ENCODE results near the gene GRID1. TPM values are rescaled to one million over a fixed set of nuclear protein-coding genes. Genes with fewer than 3 reads are reported as not detected.

GRID1 gene
- total and polyA plus RNA-seq, 9 of the 15 experiments (the other 6 are each of a cell fraction or from before 2014, with no cell fraction given) = 0.01 to 7.2 (median 1.2) TPM

GRCh38 chr10:86188796-86189558 lies 177.6 kb downstream of the GRID1 start:
- Histone ChIP-seq H2AFZ (ENCODE audit: low read depth, low read length) (no peak overlapping the region), H3K4me3 (no peak overlapping the region), H3K9me3 (replicated peaks; ENCODE audit: control insufficient read depth, insufficient read depth, low read depth, low read length) (no peaks in the 10 kb centered on the region), H4K20me1 (replicated peaks; ENCODE audit: control insufficient read depth, insufficient read depth, low read length) (0 out of 2 replicates have a peak, but pooled peaks cover 5% of the 10 kb centered on the region), H3K27me3 (ENCODE audit: control insufficient read depth in 2 of 2, insufficient read depth in 2 of 2, low read length in 2 of 2) (no peaks in the 10 kb centered on the region), H3K4me2 (ENCODE audit: insufficient read depth, low read length) (no peak overlapping the region), H3K36me3 (ENCODE audit: control insufficient read depth, insufficient read depth, low read length) (no peaks in the 10 kb centered on the region), H3K9me1 (ENCODE audit: control insufficient read depth, insufficient read depth, low read length) (no peaks in the 10 kb centered on the region), H3K9ac (ENCODE audit: insufficient read depth in 1 of 2, low read depth in 2 of 2, low read length in 2 of 2) (no peak overlapping the region), H3K4me1 (replicated peaks in 1 of 2; ENCODE audit: control insufficient read depth in 2 of 2, insufficient read depth in 2 of 2, low read length in 2 of 2) (no peaks in the 10 kb centered on the region), H3K27ac (ENCODE audit: extremely low read depth, low read depth, low read length) (no peak overlapping the region), H3K79me2 (ENCODE audit: control insufficient read depth, insufficient read depth, low read length) (no peaks in the 10 kb centered on the region)
- in situ Hi-C loops (cut with MboI) (no loop called here), intact Hi-C loops (cut with micrococcal nuclease) (no loop called here)
- WGBS (ENCODE audit: insufficient coverage, low coverage, missing lambda C conversion rate) = 0% methylated on average over 6 of the region's 6 CpGs
- TF ChIP-seq BACH1 (tag; IDR thresholded peaks at IDR 0.05) = no peak
- no peak for TF ChIP-seq CHD1 (IDR thresholded peaks at IDR 0.05; ENCODE audit: low read length)
- no peak for TF ChIP-seq GATAD2A (IDR thresholded peaks at IDR 0.05)
- no peak for TF ChIP-seq SIRT6 (IDR thresholded peaks at IDR 0.05; ENCODE audit: low read depth, low read length)
- no peak for TF ChIP-seq MYNN (IDR thresholded peaks at IDR 0.05)
- TF ChIP-seq MYNN (CRISPR knock-in tag; IDR thresholded peaks at IDR 0.05) = no peak
- TF ChIP-seq PCBP1 (IDR thresholded peaks at IDR 0.05; ENCODE audit: low read depth, low read length, poor library complexity, severe bottlenecking) = no peak
- TF ChIP-seq SIN3A (IDR thresholded peaks at IDR 0.05; ENCODE audit: borderline replicate concordance in 2 of 2, control insufficient read depth in 1 of 2, low read depth in 2 of 2, low read length in 2 of 2) = no peak
- no peak for TF ChIP-seq CBFA2T3 (IDR thresholded peaks at IDR 0.05)
- no peak for TF ChIP-seq SUPT5H (IDR thresholded peaks at IDR 0.05)
- TF ChIP-seq NR1H2 (CRISPR knock-in tag; IDR thresholded peaks at IDR 0.05) = no peak
- FAIRE-seq (no peak), DNase-seq (ENCODE audit: extremely low read depth in 1 of 4, low spot score in 3 of 4) (no peak), ATAC-seq (no peak)
- no TSS peak for BruUV-seq (replicated peaks)
- POLR2A ChIA-PET = no interaction called here
- CTCF ChIA-PET (ENCODE audit: low intra/inter-chr PET ratio) = no interaction called here
